Measurements from ENCODE around the gene JAK3.
"Not testable (repeated sequence)": the region's sequence is repeated elsewhere in the genome, so short reads cannot be mapped to it uniquely, and the experiment has no call there.

The JAK3 gene

GRCh38 chr19:17803264-17803896, 44.4 kb downstream of the JAK3 start:
- no peak for DNase-seq (ENCODE audit: low spot score)

- no peak for DNase-seq (ENCODE audit: low spot score)
Observed at GRCh38 chr19:17802137-17802858, 45.5 kb downstream of the JAK3 start.

DNA sequence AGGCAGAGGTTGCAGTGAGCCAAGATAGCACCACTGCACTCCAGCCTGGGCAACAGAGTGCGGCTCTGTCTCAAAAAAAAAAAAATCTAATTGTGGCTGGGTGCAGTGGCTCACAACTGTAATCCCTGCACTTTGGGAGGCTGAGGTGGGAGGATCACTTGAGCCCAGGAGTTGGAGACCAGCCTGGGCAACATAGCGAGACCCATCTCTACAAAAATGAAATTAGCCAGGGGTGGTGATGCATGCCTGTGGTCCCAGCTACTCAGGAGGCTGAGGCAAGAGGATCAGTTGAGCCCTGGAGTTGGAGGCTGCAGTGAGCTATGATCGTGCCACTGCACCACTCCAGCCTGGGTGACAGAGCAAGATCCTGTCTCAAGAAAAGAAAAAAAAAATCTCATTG, 49.2 kb downstream of the JAK3 start:
- not testable (repeated sequence) for DNase-seq (ENCODE audit: low spot score)

DNA sequence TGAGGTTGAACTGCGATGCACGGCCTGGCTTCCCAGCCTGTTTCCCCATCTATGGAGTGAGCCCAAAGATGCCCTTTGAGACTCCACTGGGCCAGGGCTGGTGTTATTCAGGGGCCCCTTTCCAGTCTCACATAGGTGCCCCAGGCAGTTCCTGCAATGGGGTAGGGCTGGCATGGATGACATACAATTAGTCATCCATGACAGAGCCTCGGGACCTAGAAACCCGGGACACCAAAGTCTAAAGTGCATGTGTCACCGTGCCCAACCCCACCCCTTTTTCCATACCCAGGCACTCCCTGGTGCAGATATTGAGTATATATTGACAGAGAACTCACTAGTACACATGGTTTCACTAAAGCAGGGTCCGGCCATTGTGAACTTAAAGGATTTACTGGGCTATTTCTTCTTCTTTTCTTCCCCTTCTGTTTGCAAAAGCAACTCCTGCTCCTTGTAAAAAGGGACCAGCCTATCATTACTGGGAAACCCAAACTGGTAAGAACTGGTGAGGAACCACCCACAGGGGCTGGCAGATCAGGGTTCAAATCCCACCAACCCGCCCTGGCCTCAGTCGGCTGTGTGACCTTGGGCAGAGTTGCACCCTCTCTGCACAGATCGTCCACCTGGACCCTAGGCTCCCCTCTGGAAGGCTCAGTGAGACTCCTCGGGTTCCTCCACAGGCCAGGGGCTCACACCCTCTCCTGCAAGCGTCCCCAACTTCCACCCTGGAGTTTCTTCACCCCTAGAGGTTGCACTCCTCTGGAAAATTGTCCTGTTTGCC, 50.2 kb downstream of the JAK3 start:
- DNase-seq (ENCODE audit: low spot score) = no peak

GRCh38 chr19:17796838-17797423, 50.9 kb downstream of the JAK3 start:
- no peak for DNase-seq (ENCODE audit: low spot score)

GRCh38 chr19:17796013-17796837, 51.6 kb downstream of the JAK3 start:
- no peak for DNase-seq (ENCODE audit: low spot score)

GRCh38 chr19:17795495-17795856, 52.3 kb downstream of the JAK3 start:
- DNase-seq (ENCODE audit: low spot score) = no peak

DNA sequence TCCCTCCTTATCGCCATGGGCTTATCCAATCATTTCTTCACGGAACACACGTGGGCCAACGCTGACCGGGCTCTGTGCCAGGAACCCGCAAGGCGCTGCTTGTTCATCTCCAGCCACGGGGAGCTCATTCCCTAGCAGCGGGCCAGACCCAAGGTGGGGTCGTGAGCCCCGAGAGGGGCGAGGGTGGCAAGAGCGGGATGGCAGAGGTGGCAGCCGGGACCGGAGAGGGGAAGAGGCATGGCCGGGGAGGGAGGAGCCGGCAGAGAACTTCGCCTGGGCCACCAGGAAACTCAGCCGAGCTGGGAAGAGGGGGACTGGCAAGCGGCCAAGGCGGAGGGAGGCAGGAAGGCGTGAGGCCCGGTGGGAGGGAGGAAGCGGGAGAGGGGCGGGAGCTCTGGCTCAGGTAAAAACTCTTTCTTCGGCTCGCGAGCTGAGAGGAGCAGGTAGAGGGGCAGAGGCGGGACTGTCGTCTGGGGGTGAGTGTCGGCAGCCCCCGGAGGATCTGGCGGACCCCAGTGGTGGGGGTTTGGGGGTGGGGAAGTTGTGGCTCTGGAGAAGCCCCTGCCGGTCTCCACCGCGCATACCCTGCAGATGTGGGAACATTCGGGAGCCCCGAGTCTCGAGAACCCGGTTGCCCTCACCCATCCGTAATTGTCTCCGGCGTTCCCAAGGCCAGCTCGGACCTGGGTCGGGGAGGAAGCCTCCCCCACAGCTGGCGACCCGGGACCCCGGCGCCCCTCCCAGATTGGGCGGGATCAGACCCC, 52.9 kb downstream of the JAK3 start, which contains the start of gene B3GNT3:
TSS of gene B3GNT3 (plus strand) at position 408 of the 764 bp plus-strand sequence. CDS start 12,670 bp downstream, outside the sequence.
- no peak for DNase-seq (ENCODE audit: low spot score)

DNA sequence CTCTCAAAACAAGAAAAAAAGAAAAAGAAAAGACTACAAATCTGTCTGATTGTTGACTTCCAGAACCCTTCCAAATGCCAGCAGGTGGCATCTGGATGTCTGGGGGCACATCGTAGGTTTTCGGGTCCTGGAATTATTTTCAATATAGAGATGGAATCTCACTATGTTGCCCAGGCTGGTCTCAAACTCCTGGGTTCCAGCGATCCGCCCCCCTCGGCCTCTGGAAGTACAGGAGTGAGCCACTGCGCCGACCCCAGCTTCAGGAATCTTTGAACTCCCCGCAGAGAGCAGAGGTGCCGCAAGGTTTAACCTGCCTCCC, 53.4 kb downstream of the JAK3 start:
- DNase-seq (ENCODE audit: low spot score) = no peak

- no peak for DNase-seq (ENCODE audit: low spot score)
Observed at GRCh38 chr19:17790059-17790780, 57.6 kb downstream of the JAK3 start.

DNA sequence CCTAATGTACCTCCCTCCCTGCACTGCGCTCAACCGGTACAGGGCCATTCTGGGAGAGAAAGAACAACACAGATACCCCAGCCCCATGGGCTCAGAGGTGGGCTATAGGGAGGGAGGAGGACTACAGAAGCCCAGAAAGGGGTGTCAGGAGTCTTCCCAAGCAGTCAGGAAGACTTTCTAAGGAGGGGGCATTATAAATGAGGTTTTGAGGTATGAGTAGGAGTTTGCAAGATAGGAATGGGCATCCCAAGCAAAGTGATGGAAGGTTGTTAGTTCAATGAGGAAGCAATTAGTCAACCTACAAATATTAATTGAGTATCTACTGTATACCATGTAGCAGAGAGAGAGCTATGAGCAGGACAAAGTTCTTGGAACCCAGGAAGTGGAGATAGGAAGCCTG, 59.1 kb downstream of the JAK3 start:
- DNase-seq (ENCODE audit: low spot score) = no peak

DNA sequence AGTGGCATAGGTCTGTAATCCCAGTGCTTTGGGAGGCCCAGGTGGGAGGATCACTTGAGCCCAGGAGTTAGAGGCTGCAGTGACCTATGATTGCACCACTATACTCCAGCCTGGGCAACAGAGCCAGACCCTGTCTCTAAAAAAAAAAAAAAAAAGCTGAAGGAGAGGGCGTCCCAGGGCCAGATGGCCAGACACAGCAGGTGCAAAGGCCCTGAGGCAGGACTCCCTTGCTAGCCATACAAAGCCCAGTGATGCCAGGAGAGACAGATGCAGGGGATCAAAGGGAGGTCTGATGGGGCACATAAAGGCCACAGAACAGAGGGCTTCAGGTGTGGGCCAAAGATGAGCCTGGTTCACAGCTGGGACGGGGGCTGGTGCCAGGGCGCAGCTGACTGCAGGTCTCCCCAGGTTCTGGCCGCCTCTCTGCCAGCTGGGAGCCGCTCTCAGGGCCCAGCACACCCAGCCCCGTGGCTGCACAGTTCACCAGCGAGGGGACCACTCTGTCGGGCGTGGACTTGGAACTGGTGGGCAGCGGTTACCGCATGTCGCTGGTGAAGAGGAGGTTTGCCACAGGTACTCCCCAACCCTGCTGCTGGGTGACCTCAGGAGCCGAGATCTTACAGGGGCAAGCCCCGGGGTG, 60.4 kb downstream of the JAK3 start:
- DNase-seq (ENCODE audit: low spot score) = no peak

DNA sequence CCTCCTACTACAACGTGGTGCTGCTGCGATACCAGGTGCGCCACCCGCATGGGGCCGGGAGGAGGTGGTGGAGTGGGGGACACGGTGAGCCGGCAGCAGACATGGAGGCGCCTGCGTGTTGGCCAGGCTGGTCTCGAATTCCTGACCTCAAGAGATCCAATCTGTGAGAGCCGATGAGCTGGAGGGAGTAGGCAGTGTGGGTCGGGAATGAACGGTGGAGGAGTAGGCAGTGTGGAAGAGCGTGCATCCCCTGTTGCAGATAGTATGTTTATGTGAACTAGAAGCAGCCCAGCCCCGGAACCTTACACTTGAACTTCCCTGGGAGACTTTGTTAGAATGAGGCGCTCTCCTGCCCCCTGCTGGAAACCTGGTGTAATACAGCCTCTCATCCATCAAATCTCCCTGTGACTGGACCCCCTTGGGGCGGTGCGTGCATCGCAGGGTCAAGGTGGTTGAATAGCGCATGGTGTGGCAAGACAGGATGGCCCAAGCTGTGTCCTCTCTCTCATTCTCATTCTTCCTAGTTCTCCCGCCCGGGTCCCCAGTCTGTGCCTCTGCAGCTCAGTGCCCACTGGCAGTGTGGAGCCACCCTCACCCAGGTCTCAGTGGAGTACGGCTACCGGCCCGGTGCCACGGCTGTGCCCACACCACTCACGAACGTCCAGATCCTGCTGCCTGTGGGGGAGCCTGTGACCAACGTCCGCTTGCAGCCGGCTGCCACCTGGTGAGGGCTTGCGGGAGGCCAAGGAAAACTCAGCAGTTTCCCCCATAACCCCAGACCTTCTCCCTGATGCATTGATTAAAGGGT, 63.4 kb downstream of the JAK3 start:
- DNase-seq (ENCODE audit: low spot score) = peak; percentile 51

DNA sequence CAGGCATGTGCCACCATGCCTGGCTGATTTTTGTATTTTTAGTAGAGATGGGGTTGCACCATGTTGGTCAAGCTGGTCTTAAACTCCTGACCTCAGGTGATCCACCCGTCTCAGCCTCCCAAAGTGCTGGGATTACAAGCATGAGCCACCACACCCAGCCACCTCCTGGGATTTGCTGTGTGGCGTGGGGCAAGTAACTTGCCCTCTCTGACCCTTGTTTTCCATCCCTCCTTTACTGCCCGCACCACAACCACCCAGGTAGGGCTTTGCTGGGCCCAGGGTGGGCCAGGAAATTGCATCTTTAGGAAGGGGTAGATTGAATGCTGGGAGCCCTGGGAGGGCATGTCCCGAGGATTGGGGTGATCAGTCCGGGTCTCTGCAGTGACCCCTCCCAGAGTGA, 64.1 kb downstream of the JAK3 start:
- DNase-seq (ENCODE audit: low spot score) = not testable (repeated sequence)

GRCh38 chr19:17780781-17781180, 67.0 kb downstream of the JAK3 start:
- DNase-seq (ENCODE audit: low spot score) = no peak

GRCh38 chr19:17778968-17779929, 68.5 kb downstream of the JAK3 start:
- peak; percentile 48 for DNase-seq (ENCODE audit: low spot score)

GRCh38 chr19:17778251-17778967, 69.4 kb downstream of the JAK3 start:
- no peak for DNase-seq (ENCODE audit: low spot score)

Data from globus pallidus (tissue), 1 donor.